GM18508 (cell line): ENCODE measurements around the gene MDGA2.

Source experiments
- ATAC-seq: cut with Tn5 transposase; IDR thresholded peaks from one replicate; pipeline ENCODE4 v1.9.1; 2021; ENCODE audit warnings: moderate number of reproducible peaks; ENCODE audit not compliant: insufficient read depth, unreplicated experiment

The MDGA2 gene

GRCh38 chr14:46818147-46818546 lies 857.3 kb downstream of the MDGA2 start:
- ATAC-seq, result no peak

DNA sequence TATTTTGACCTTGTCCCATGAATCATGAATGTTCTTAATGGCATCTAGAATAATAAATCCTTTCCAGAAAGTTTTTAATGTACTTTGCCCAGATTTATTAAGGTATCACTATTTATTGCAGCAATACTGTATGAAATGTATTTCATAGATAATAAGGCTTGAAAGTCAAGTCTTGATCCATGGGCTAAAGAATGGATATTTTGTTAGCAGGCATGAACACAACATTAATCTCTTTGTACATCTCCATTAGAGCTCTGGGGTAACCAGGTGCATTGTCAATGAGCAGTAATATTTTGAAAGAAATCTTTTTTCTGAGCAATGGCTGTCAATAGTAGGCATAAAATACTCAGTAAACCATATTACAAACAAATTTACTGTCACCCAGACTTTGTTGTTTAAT lies 882.3 kb downstream of the MDGA2 start:
- ATAC-seq, result no peak
